Left kidney (tissue), 2 donors: Measurements from ENCODE around the gene DGAT2. TPM values are rescaled to one million over a fixed set of nuclear protein-coding genes. Genes with fewer than 3 reads are reported as not detected.
"Not testable (repeated sequence)": the region's sequence is repeated elsewhere in the genome, so short reads cannot be mapped to it uniquely, and the experiment has no call there.

Experiments used
- DNase-seq: peaks from one replicate; pipeline ENCODE4 v3.0.0-alpha.2; 2013
- polyA plus RNA-seq: library from polyadenylated mRNA; unstranded; fragments of 120-200 nt; gene quantifications from one replicate; pipeline ENCODE4 v1.2.1, GENCODE V29; 2013; ENCODE audit not compliant: insufficient read length

DGAT2 gene
- polyA plus RNA-seq, 1 donor: 4.6 TPM

- not testable (repeated sequence) for DNase-seq
Observed at GRCh38 chr11:75748729-75749273, 19.8 kb upstream of the DGAT2 start.

- not testable (repeated sequence) for DNase-seq
Observed at GRCh38 chr11:75754933-75755332, 13.6 kb upstream of the DGAT2 start.

GRCh38 chr11:75757651-75758050 is 10.9 kb upstream of the DGAT2 start:
- DNase-seq: no peak

- no peak for DNase-seq
Observed at GRCh38 chr11:75759832-75760231, 8.7 kb upstream of the DGAT2 start.

GRCh38 chr11:75760243-75760642 is 8.3 kb upstream of the DGAT2 start:
- no peak for DNase-seq

GRCh38 chr11:75760710-75761493 is 7.7 kb upstream of the DGAT2 start:
- DNase-seq: no peak

- no peak for DNase-seq
Observed at GRCh38 chr11:75762158-75762557, 6.4 kb upstream of the DGAT2 start.

- DNase-seq: no peak
Observed at GRCh38 chr11:75762885-75763284, 5.7 kb upstream of the DGAT2 start.

GRCh38 chr11:75763846-75764245 is 4.7 kb upstream of the DGAT2 start:
- no peak for DNase-seq

- DNase-seq: no peak
Observed at GRCh38 chr11:75765116-75765515, 3.5 kb upstream of the DGAT2 start.

GRCh38 chr11:75766443-75767227 is 1.9 kb upstream of the DGAT2 start:
- no peak for DNase-seq

GRCh38 chr11:75767228-75767572 is 1.4 kb upstream of the DGAT2 start:
- DNase-seq: no peak

GRCh38 chr11:75767793-75768111 is 826 bp upstream of the DGAT2 start:
- no peak for DNase-seq

GRCh38 chr11:75768909-75769771 is 562 bp downstream of the DGAT2 start:
- no peak for DNase-seq

- no peak for DNase-seq
Observed at GRCh38 chr11:75770102-75770501, 1.5 kb downstream of the DGAT2 start.

- DNase-seq: no peak
Observed at GRCh38 chr11:75771646-75772410, 3.2 kb downstream of the DGAT2 start.

- DNase-seq: no peak
Observed at GRCh38 chr11:75773595-75774353, 5.2 kb downstream of the DGAT2 start.

GRCh38 chr11:75775056-75775455 is 6.5 kb downstream of the DGAT2 start:
- DNase-seq: no peak

- DNase-seq: no peak
Observed at GRCh38 chr11:75776546-75776945, 8.0 kb downstream of the DGAT2 start.

- no peak for DNase-seq
Observed at GRCh38 chr11:75777461-75778110, 9.0 kb downstream of the DGAT2 start.
